Stimulated activated naive CD4-positive, alpha-beta T cell treated with Interleukin-2 at 50 U/mL for 16 hours (primary cell): ENCODE measurements around the gene HS2ST1.

Experiments used
- DNase-seq: peaks from one replicate; lab custom pipeline; 2025; lab: John Stamatoyannopoulos, UW

The HS2ST1 gene

DNA sequence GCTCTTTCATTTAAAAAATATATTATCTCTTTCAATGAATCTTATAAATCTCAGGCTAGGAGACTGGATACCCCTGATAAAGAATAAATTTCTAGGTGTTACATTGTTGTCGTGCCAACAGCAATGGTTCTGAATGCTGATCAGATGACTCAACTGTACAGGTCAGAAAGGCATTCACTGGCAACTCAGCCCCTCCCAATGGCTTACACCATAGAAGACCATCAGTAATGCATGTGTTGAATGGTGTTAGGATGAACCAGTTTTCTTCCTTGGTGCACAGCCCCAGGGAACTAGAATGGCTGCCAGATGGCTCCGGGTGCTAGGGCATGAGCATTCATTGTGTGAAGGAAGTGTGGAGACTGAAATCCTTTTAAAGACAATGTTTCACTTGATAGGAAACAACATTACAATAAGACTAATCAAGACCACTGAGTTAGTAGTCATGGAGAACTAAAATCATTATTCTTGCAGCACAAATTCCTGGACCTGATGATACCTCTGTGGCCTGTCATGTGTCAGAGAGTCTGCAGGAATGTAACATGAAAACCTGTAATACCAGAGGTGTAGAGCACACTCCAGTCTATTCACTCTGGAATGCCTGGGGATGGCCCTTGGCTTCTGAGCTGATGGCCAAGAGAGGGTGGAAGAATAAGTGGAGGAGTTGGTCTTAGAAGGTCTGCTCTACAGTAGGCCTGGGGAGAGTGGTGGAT is 226.6 kb downstream of the HS2ST1 start:
- DNase-seq: no peak

DNA sequence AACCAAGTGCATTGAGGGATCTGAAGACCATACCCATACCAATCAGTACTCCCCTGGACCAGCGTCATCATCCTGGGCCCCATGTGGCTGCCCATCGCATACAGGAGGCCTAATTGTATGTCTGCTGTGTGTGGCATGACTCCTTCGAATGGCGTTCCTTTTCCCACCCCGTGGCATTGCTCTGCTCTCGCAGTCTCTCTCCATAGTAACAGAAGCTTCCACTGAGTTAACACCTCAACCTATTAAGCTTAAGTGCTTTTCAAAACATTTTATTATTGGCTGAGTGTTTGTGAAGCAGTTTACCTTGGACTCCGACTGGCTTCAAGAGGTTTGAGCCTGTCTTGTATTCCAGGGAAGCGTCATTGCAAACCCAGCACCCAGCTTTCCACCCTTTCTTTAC is 227.1 kb downstream of the HS2ST1 start:
- no peak for DNase-seq

DNA sequence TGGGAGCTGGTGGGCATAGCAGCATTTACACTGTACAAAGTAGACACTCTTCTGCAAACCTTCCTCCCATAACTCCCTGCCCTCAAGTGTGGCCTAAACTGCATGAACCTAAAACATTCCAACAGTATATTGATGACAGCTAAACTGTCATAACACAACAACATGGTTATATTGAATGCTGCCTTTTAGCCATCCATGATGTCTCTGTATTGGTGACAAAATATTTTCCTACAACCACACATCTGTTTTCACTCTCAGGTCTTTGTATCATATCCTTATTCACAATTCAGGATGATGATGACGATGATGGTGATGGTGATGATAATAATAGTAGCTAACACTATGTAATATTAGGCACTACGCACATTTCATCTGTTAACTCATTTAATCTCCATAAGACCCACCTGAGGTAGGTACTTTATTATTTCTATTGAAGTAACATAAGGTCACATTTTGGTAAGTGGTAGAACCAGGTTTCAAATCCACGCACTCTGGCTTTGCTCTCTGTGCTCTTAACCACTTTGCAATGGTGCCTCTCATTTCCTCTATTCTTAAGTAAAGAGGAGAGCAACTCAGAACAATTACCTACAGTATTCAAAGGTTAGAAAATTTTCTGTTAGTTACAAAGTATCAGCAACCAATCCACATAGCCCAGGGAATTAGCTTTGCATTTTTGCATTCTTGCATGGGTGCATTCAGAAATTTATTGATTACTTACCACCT is 229.1 kb downstream of the HS2ST1 start:
- no peak for DNase-seq

DNA sequence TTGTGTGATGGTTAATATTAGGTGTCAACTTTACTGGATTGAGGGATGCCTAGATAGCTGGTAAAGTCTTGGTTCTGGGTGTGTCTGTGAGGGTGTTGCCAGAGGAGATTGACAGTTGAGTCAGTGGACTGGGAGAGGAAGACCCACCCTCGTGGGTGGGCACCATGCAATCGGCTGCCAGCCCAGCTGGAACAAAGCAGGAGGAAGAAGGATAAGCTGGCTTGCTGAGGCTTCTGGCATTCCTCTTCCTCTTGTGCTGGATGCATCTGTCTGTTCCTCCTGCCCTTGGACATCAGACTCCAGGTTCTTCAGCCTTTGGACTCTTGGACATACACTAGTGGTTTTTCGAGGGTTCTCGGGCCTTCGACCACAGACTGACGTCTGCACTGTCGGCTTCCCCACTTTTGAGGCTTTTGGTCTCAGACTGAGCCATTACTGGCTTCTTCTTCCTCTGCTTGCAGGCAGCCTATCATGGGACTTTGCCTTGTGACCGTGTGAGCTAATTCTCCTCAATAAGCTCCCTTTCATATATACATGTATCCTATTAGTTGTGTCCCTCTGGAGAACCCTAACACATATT is 230.0 kb downstream of the HS2ST1 start:
- DNase-seq: no peak

DNA sequence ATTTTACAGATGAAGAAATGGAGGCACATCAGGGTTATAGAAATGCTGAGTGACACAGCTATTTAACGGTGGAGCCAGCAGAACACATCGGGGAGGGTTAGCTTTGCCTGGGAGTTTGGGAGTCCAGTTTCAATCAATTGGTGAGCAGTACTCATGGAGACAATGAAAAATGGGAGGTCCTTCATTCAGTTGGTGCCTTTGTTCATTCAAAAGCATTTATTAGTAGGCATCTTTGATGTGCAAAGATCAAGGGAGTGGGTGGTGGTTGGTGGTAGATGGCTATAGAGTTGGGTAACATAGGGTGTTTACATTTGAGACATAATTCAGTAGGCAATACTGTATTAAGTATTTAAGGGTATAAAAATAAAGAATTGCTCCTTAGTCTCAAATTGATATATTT is 230.5 kb downstream of the HS2ST1 start:
- DNase-seq: no peak

DNA sequence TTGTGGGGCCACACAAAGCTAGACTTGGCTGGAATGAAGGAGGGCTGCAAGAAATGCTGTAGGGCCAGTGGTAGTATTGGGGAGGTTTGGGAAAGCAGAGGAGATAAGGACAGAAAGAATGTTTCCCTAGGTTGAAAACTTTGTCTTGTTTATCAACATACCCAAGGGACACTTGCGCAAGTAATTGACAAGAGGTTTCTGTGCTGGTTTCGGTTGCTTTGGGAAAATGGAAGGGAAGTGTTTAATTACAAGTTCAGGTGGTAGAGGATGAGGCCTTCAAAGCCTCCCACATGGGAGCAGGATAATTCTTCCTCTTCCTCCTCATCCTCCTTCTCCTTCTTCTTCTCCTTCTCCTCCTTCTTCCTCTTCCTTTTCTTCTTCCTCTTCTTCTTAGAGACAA is 232.1 kb downstream of the HS2ST1 start:
- DNase-seq: no peak

DNA sequence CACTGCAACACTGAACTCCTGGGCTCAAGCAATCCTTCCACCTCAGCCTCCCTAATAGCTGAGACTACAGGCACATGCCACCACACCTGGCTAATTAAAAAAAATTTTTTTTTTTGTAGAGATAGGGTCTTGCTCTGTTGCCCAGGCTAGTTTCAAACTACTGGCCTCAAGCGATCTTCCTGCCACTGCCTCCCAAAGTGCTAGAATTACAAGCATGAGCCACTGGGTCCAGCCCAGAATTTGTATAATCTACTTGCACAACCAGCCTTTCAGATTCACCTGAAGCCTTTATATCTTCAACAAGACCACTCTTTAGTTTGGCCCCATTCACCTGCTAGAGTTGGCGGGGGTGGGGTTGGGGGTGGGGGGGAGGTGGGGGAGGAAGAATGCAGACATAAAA is 232.6 kb downstream of the HS2ST1 start:
- no peak for DNase-seq

DNA sequence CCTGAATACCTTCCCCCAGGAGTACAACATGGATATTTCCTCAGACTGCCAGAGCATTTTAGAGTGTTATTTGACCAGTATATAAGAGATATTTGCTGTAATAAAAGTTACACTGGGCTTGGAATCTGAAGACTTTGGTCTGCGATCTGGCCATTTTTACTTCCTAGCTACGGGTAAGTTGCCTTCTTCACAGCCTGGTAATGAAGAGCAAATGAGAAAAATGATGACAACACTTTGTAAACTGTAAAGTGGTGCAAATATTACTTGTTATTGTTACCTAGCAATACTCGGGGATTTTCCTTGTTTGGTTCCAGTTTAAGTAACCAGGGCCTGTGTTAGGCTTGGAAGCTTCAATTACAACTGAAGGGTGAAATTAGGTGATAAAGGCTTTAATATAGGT is 233.4 kb downstream of the HS2ST1 start:
- no peak for DNase-seq

DNA sequence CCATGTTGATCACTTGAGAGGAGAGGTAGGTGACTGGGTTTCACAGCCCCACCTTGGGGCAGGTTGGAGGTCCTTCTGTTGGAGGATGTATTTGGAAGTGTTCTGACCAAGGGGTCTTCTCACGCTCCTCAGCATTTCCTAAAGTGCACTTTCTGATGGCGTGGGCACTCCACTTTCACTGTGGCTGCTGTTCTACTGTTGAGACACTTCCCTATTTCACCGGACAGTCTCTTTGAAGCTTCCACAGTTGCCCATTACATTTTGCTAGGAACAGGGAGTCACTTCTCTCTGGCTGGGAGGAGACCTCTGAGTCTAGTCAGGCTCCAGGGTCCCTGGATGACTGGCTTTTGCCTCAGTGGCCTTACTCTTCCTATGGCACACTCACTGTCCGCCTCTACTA is 234.2 kb downstream of the HS2ST1 start:
- DNase-seq: no peak

DNA sequence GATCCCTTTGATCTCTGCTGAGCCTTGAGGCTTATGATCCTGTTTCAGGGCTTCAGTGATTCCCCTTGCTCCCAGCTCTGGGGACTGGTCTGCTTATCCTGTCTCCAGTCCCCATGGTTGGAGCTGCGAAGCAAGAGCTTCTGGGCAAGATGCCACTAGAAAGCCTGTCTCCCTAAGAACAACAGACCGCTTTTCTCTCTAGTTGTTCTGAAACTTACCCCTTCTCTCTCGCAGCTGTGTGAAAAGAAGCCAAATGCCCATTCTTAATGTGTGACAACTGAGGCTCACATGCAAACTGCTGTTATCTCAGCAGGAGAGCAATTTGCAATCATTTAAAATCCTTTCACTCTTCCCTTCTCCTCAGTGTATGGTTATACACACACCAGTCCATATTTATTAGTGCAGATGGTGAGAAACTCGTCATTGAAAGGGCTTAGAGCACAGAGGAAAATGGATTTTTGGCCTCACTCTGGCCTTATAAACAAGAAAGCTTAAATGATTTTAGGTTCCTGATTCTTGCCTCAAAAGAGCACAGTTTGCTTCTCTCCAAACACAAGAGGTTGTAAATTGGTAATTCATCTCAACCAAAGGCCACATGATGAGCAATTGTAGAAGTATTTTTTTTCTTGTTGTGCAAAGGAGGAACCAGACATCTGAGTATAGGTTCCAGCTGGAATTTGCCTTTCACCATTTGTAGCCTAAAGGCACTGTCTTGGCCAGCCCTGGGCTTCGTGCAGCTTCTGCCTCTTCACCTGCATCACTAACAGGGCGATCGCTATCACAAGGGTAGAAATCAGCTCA is 235.0 kb downstream of the HS2ST1 start:
- DNase-seq: no peak

DNA sequence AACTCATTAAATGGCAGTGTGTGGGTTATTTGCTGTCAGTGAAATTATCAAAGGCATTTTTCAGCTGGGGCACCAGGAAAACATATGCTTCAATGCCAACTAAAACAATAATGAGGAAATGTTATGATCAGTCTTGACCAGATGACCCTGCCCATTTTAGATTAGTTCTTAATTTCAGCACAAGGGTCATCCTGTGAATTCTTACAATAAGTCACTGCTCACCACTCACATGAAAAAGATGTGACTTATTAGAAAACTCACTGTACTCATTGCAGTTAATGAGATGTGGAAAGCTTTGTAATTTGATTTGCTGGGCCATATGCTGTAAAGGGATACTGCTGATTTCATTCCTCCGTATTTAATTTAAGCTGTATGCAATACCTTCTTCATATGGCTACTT is 235.7 kb downstream of the HS2ST1 start:
- DNase-seq: no peak

DNA sequence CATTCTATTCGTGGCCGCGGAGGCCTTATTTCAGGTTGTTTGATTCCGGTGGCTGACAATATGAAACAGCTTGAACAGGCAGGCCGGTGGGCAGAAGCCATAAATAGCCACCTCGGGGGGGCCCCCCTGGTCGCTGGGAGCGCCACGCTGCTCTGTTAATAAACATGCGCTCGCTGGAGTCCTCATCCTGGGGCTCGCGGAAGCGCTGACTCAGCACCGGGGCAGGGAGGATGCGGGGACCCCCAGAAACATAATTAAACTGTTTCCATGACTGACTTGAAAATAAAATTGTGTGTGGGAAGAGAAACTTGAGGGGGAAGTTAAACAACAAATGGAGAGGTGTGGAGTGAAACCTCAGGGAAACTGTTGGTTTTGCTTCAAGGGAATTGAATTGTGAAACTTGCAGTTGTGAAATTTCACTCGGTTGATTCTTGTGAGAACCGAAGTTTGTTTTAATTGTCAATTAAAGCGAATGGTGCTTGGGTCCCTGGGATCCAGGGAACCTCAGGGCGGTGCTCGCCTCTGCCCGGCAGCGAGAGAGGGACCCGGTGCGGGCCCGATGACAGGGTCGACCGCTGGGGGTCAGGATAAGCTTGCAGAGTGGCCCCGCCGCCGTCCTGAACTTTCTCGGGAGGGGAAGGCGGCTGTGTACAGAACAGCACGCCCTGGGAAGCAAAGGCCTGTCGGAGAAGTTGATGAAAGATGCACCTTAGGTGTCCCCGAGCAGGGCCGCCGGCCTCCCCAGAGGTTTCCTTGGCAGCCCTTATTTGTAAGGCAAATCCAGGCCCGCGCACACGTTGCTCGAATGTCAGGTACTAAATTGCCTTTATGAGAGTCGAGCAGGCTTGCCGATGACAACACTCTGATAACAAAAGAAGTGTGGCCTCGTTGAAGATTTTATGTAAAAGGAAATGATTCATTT is 237.3 kb downstream of the HS2ST1 start:
- no peak for DNase-seq

DNA sequence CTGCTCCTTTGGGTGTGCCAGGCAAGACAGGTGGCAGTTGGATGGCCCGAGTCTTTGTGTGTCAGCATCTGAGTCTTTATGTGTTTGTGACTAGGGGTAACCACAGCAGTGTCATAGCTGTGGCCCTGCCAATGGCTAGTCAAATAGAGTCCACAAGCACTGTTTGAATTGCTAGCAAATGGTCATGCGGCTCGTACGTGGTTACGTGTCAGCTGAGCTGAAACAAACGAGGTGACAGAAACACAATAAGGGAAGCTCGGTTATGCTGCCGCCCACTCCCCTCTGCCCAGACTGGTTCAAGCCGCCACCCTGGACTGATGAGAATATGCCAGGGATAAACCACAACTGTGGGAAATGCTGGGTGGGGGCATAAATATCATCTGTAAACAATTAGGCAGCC is 239.9 kb downstream of the HS2ST1 start:
- no peak for DNase-seq

DNA sequence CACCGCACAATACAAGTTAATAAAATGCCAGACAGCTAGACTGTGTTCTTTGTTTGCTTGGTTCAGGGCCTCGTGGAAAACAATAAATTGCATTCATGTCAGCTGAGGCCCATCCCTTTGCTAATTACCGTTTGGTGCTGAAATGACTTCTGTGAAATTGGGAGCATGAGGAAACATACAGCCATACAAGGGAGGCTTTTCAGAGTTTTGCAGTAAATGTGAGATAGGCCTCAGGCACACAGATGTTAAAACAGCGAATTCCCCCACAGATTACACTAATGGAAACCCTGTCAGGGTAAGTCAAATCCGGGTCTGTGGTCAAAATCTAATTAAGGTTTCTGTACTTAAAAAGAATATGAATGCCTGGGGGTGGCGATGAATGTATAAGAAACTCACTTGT is 240.7 kb downstream of the HS2ST1 start:
- DNase-seq: no peak

DNA sequence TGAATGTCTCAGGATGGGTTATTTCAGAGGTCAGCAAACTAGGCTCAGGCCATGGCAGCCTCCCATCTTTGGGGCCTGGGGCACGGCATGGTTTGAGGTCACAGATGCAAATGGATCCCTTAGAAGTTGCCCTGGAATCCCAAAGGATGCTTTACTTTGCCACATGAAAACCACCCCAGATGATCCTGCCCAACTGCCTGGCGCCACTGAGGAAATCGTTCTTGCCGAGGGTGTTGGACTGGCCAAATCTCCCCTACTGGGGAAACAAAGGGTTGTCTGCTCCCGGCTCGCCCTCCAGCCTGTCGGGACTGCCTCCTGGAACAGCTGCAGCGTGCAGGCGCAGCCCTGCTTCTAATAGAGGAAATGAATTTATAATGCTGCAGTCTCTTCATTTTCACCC is 241.2 kb downstream of the HS2ST1 start:
- no peak for DNase-seq

DNA sequence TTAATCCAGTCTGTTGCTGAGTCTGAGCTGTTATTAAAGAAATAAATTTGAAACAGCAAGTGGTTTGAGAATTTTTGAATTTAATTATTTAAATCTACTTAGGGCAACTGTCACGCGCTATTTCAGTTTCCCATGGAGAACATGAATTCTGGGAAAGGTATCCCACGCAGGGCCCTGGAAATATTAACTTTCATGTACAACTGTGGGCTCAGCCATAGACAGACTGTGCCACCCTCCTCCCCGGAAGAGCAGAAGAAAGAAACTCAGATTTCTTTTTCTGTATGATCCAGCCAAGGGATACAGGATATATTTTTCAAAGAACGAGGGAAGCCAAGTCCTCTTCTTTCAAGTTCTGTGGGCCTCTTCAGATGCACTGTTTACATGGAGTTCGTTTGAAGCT is 241.7 kb downstream of the HS2ST1 start:
- DNase-seq: no peak

DNA sequence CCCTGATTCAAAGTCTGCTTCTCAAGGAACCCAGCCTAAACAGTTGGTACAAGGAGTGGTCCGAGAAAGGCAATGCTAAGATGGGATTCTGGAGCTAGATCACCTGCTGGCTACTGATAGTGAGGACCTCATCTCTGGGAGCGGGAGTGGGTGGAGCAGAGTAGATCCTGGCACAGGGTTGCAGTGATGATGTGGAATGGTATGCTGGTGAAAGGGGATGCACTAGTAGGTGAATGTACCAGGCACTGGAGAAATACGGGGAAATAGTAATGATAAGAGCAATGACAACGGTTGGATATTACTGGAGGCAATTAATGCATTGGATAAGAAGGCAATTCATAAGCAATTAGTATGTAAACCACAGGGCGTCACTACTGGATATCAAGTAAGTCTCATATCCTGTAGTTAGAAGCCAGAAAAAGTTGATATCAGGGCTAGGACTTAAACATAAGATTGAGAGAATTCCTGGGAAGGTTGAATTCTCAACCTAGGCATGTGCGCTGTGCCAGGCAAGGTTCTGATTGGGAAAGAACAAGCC is 245.0 kb downstream of the HS2ST1 start:
- DNase-seq: no peak
